Cardiac fibroblast (primary cell): Measurements from ENCODE around the gene SNORC.

ENCODE experiments used
- DNase-seq, 2 donors: peaks; one replicate each; pipeline versions ENCODE4 v3.0.0 to v3.0.0-alpha.2; 2010; ENCODE audit warnings: low read depth in 2 of 2
- H3K4me3 ChIP-seq, 2 donors: replicated peaks in 1 of 2; 1 replicate in 1 of 2; 2 replicates in 1 of 2; pipeline ENCODE4 v1.5.1; 2011; ENCODE audit warnings: low read depth in 2 of 2, low read length in 2 of 2, mild to moderate bottlenecking in 2 of 2, moderate library complexity in 1 of 2
- TF ChIP-seq, protein P1 (sequence below): IDR thresholded peaks from one replicate; pipeline ENCODE4 v1.5.1; 2011; ENCODE audit warnings: low read depth, mild to moderate bottlenecking, low read length, inconsistent platforms

Gene SNORC

DNA sequence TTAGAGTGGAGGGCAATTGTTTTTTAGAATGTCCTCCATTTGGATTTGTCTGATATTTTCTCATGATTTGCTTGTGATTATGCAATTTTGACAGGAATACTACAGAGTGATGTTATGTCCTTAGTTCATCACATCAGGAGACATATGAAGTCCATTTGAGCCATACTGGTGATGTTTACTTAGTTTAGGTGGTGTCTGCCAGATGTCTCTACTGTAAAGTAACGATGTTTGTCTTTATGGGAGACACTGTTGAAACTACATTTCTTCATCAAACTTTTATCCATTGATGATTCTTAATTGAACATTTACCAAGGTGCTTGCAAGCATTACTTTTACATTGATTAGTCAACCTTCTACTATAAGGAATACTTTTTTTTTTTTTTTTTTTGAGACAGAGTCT is 4.9 kb upstream of the SNORC start:
- no peak overlapping the region for H3K4me3 ChIP-seq
- DNase-seq: no peak
- TF ChIP-seq, protein P1, sequence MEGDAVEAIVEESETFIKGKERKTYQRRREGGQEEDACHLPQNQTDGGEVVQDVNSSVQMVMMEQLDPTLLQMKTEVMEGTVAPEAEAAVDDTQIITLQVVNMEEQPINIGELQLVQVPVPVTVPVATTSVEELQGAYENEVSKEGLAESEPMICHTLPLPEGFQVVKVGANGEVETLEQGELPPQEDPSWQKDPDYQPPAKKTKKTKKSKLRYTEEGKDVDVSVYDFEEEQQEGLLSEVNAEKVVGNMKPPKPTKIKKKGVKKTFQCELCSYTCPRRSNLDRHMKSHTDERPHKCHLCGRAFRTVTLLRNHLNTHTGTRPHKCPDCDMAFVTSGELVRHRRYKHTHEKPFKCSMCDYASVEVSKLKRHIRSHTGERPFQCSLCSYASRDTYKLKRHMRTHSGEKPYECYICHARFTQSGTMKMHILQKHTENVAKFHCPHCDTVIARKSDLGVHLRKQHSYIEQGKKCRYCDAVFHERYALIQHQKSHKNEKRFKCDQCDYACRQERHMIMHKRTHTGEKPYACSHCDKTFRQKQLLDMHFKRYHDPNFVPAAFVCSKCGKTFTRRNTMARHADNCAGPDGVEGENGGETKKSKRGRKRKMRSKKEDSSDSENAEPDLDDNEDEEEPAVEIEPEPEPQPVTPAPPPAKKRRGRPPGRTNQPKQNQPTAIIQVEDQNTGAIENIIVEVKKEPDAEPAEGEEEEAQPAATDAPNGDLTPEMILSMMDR: no peak

DNA sequence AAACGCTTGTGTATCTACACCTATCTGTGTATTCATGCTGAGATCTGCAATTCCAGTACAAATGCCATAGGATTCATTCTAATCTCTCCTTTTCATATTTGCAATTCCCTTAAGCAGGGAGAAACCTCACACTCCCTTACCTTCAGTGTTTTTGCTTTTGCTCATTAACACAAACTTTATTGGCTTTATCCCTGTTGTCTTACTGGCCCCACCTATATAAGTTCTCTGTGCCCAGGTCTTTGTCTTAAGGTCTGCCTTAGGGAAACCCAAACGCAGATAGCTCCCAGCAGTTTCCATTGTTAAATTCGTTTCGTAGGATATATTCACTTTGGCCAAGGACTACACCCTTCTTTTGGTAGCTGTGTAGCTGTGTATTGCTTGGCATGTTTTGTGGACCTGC is 4.0 kb upstream of the SNORC start:
- no peak overlapping the region for H3K4me3 ChIP-seq

DNA sequence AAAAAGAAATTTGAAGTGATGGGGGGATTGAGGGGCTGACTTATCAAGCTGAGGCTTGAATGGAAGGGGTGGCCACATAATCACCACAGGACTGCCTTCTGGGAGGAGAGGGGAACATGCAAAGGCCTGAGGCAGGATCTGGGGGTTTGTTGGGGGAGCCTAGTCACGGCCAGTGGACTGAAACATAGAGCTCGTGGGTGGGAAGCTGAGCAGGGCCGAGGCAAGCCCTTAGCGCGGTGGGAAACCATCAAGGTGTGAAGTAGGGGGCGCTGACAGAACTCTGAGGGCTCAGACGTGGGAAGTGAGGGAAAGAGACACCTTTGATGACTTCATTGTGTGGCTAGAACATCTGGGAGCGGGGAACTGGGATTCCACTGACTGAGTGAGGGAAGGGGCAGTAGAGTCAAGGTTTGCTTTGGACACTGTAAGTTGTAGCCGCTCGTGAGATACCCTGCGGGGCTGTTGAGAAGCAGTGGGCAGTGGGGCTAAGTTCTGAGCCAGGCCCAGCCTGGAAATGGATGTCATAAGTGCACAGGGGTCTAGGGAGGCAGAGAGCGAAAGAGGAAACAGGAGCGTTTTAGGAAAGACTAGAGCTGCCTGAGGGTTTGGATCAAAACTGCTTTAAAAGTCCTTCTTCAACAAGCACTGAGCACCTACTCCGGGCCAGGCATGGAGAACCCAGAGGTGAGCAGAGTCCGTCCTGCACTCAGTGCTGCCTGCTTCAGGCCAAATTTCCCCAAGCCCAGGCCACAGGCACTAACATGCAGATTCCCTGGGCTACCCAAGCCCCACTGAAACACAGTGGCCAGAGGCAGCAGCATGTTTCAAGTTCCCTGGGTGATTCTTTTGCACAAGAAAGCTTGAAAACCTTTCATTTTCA is 686 bp upstream of the SNORC start:
- DNase-seq: no peak
- TF ChIP-seq, protein P1: no peak
- no peak overlapping the region for H3K4me3 ChIP-seq

More for the DNA sequence above, 4.0 kb upstream of the SNORC start:
- no peak for DNase-seq
- TF ChIP-seq, protein P1: no peak

DNA sequence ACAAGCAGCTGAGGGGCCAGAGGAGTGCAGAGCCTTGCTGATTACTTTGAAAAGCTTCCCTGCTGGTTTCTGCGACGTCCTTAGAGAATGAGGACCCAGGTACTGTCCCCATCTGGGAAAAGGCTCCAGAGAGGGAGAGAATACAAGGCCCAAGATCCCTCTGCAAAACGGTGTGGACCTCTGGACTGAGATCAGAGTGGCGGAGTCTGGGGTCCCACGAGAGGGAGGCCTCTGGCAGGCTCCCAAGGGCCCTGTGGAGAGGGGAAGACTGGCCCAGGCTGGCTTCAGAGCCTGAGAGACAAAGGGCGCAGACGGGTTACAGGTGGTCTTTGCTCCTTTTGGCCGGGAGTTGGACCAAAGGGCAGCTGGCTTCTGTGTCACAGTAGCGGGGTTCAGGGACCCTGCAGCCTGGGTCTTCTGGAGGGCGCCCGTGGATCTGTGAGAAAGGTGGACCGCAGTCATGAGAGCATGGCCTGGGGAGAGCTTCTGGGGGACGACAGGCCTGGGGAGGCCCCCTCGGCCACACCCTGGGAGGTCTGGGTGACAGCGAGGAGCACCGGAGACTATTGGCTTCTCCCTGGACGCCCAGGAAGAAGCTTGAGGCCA is 805 bp downstream of the SNORC start:
- no peak for DNase-seq
- TF ChIP-seq, protein P1: no peak
- no peak overlapping the region for H3K4me3 ChIP-seq

DNA sequence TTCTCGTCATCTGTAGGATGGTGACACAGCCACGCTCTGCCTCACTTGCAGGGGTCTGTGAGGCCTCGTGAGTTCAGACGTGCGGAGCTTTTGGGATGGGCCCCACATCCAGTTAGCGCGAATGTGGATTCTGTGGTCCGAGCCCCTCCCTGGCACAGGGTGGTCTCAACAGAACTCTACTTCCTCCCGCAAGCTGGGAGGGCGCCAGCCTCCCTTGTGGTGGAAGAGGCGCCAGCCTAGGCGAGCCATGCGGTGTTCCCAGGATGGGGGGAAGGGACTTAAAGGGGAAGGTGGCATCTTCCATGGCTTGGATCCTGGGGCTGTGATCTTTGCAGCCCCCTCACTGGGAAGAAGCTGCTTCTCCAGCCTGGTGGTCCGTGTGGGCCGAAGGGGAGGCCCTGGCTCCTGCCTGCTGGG is 1.4 kb downstream of the SNORC start:
- no peak for DNase-seq
- TF ChIP-seq, protein P1: no peak
- H3K4me3 ChIP-seq: no peak overlapping the region

DNA sequence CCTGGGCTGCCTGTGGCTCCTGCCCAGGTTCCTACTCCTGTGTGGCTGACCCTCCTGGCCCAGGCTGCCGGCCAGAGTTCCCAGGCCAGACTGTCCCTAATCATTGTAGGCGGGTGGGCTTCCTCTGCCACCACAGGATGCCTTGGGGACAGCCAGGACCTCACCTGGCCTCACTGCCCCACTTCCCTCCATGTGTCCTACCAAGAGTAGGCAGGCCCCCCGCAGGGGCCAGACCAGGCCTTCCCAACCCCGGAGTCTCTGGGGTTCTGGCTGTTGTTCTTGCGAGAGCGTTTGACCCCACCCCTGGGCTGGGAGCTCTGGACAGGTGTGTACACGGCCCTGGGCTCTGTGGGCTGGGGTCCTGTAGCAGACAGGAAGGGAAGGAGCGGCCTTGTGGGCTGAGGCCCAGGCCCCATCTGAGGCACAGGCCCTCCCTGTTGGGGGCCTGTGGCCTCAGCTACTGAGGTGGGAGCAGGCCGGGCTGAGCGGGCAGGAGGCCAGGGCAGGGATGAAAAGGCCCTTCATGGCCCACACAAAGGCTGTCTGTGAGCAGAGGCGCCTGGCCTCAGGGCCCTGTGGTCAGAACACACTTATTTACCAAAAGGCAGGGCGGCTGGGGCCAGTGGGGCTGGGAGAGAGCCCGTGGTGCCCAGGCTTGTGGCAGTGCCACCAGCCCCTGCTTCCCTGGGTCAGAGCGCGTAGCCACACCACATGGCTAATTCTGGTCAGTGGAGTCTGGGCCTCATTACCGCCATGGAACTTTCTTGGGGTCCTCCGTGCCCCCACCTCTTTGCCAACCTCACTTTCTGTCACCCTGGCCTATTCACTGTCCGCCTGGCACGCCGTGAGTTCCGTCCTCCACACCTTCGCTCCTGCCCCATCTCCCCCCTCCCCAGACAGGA is 2.0 kb downstream of the SNORC start:
- DNase-seq: no peak
- TF ChIP-seq, protein P1: no peak
- H3K4me3 ChIP-seq: no peak overlapping the region
